A673 (cell line): Measurements from ENCODE around the gene NOSIP. TPM values are rescaled to one million over a fixed set of nuclear protein-coding genes. Genes with fewer than 3 reads are reported as not detected.

Source experiments
- BruUV-seq: library from RNA; stranded (reverse); fragments of 400-500 nt; replicated peaks from 2 replicates; lab custom pipeline; 2021; lab: Mats Ljungman, UMichigan
- CTCF ChIA-PET: fragments of 300-600 bp; sonication (Branson Sonifier 250); formaldehyde crosslinking; loops from one replicate; lab custom pipeline; 2022; ENCODE audit warnings: antibody characterized with exemption; lab: Charles Lee
- POLR2A ChIA-PET: fragments of 300-600 bp; sonication (Branson Sonifier 250); formaldehyde crosslinking; loops from one replicate; lab custom pipeline; 2022; ENCODE audit warnings: antibody characterized with exemption; ENCODE audit not compliant: low non-redundant PET; lab: Charles Lee
- DNase-seq: peaks from one replicate; pipeline ENCODE4 v3.0.0-alpha.2; 2015; ENCODE audit warnings: low spot score
- H3K27ac ChIP-seq: fragments of 200-600 bp; sonication (generic); 2 replicates; pipeline ENCODE4 v1.5.1; 2016; ENCODE audit warnings: mixed run types, low read depth, mild to moderate bottlenecking, mixed read lengths, antibody characterized with exemption, low read length; ENCODE audit not compliant: poor library complexity, severe bottlenecking
- H3K27me3 ChIP-seq: fragments of 200-600 bp; sonication (generic); replicated peaks from 2 replicates; pipeline ENCODE4 v1.6.1; 2017; ENCODE audit warnings: mixed run types, low read depth, mild to moderate bottlenecking, mixed read lengths, antibody characterized with exemption, low read length; ENCODE audit not compliant: insufficient read depth, poor library complexity
- H3K36me3 ChIP-seq: fragments of 200-600 bp; sonication (generic); 2 replicates; pipeline ENCODE4 v1.6.1; 2016; ENCODE audit warnings: mixed run types, mild to moderate bottlenecking, mixed read lengths, antibody characterized with exemption, low read length; ENCODE audit not compliant: insufficient read depth, poor library complexity, severe bottlenecking
- H3K4me1 ChIP-seq: fragments of 200-600 bp; sonication (generic); 2 replicates; pipeline ENCODE4 v1.6.1; 2017; ENCODE audit warnings: mixed run types, mild to moderate bottlenecking, mixed read lengths, antibody characterized with exemption, low read length; ENCODE audit not compliant: insufficient read depth, poor library complexity, severe bottlenecking
- H3K4me3 ChIP-seq: fragments of 200-600 bp; sonication (generic); 2 replicates; pipeline ENCODE4 v1.5.1; 2016; ENCODE audit warnings: low read depth, mixed run types, mild to moderate bottlenecking, mixed read lengths, low read length; ENCODE audit not compliant: poor library complexity, severe bottlenecking
- H3K9me3 ChIP-seq: fragments of 200-600 bp; sonication (generic); 2 replicates; pipeline ENCODE4 v1.6.1; 2016; ENCODE audit warnings: mixed run types, low read depth, mild to moderate bottlenecking, mixed read lengths, antibody characterized with exemption, low read length; ENCODE audit not compliant: poor library complexity, severe bottlenecking
- CTCF ChIP-seq: fragments of 300-800, 200-600 bp; sonication (generic); conservative IDR thresholded peaks from 2 replicates; pipeline ENCODE4 v1.5.1; 2017; ENCODE audit warnings: low read depth, mild to moderate bottlenecking, antibody characterized with exemption, low read length, moderate library complexity, mixed read lengths
- EZH2 ChIP-seq: fragments of 200-600 bp; sonication (generic); IDR thresholded peaks from 2 replicates; pipeline ENCODE4 v1.6.1; 2017; ENCODE audit warnings: borderline replicate concordance, low read depth, mild to moderate bottlenecking, mixed read lengths, antibody characterized with exemption, low read length; ENCODE audit not compliant: poor library complexity, severe bottlenecking
- intact Hi-C: fragments of 100-400 bp; cut with micrococcal nuclease; formaldehyde crosslinking; loops from one replicate; pipeline ENCODE4 v1.10.0; 2022; ENCODE audit not compliant: unreplicated experiment
- total RNA-seq: library from RNA; stranded (reverse); gene quantifications from 2 replicates; pipeline ENCODE4 v1.2.3, GENCODE V29; 2021

The NOSIP gene
- total RNA-seq, 1 experiment from 2014 or later: 178 TPM

- H3K27me3 ChIP-seq: no peaks in the 10 kb centered on the region
- H3K9me3 ChIP-seq: no peaks in the 10 kb centered on the region
- peaks cover 18% of the 10 kb centered on the region for H3K36me3 ChIP-seq
- peaks cover 24% of the 10 kb centered on the region for H3K4me1 ChIP-seq
- DNase-seq: peak; percentile 92
- BruUV-seq: no TSS peak
- CTCF ChIA-PET: interaction anchor here (0.5 to 2.2 kb wide), 12 partner anchors 12 to 906 kb away, joined by 3 to 9 read pairs (median 4); no protein-coding TSS in a partner anchor
- TF ChIP-seq CTCF (peak; percentile 62), EZH2 (no peak)
- POLR2A ChIA-PET: interaction anchor here (0.6 kb wide), 1 partner anchor 411 kb away, joined by 8 read pairs; no protein-coding TSS in a partner anchor
- peak overlapping the region; percentile 72 for H3K27ac ChIP-seq
- H3K4me3 ChIP-seq: peak overlapping the region; percentile 2
- intact Hi-C loops: loop anchor here (2.0 to 5.0 kb wide), 2 partner anchors 68 to 106 kb away; partner anchors contain the start of gene PRMT1
Observed at GRCh38 chr19:49570997-49571676, 9.2 kb downstream of the NOSIP start.

GRCh38 chr19:49570138-49570856 is 10.1 kb downstream of the NOSIP start:
- peak; percentile 94 for DNase-seq
- POLR2A ChIA-PET: interaction anchor here (0.6 kb wide), 2 partner anchors 411 to 1064 kb away, joined by 3 to 8 read pairs; no protein-coding TSS in a partner anchor

More at GRCh38 chr19:49570138-49570856, 10.1 kb downstream of the NOSIP start:
- H3K4me3 ChIP-seq: peak overlapping the region; percentile 2
- no peaks in the 10 kb centered on the region for H3K9me3 ChIP-seq
- BruUV-seq: no TSS peak
- peaks cover 15% of the 10 kb centered on the region for H3K36me3 ChIP-seq
- TF ChIP-seq EZH2: no peak
- TF ChIP-seq CTCF: peak; percentile 98
- peak overlapping the region; percentile 72 for H3K27ac ChIP-seq
- CTCF ChIA-PET: interaction anchor here (0.6 to 2.2 kb wide), 20 partner anchors 9 to 906 kb away, joined by 3 to 12 read pairs (median 4); partner anchors contain the start of genes CPT1C, NOSIP, PIH1D1 and RPS11
- no peaks in the 10 kb centered on the region for H3K27me3 ChIP-seq
- H3K4me1 ChIP-seq: peaks cover 25% of the 10 kb centered on the region
- intact Hi-C loops: loop anchor here (2.0 to 5.0 kb wide), 2 partner anchors 67 to 107 kb away; partner anchors contain the start of gene PRMT1
